ENCODE results near the gene CTPS1.

CTPS1 gene

DNA sequence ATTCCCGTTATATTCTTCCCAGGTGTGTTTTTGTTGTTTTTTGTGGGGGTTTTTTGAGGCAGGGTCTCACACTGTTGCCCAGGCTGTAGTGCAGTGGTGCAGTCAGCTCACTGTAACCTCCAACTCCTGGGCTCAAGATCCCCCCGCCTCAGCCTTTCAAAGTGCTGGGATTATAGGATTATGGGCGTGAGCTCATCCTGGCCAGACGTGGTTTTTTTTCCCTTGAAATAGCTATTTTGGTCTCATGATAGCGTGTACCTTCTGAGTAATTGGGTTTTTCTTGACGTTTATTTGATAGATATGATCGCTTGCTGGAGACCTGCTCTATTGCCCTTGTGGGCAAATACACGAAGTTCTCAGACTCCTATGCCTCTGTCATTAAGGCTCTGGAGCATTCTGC is 17.6 kb downstream of the CTPS1 start:
- Histone ChIP-seq H3K4me1 (ENCODE audit: low read length) (no peaks in the 10 kb centered on the region), H4K20me1 (ENCODE audit: insufficient read depth, low read length) (peaks cover 4% of the 10 kb centered on the region; the same call in 1 of the 2 replicates), H3K79me2 (ENCODE audit: low read length) (peaks cover 62% of the 10 kb centered on the region)

DNA sequence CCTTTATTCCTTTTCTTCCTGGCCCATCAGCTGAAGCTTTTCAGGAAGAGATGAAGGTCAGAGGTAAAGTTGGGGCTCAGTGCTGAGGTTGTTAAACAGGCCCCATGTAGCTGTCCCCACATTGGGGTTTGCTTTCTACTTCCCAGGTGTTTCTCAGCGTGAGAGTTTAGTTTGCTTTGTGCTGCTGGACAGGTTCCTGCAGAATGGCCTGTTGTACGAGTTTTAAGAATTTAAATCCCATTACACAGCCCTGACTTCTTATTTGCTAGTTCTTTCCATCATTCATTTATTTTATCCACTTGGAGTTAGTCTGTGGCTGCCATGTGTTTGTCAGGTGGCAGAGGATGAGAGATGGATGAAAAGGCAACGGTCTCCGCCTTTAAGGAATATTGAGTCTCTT is 19.2 kb downstream of the CTPS1 start:
- TF ChIP-seq EZH2phosphoT487 (IDR thresholded peaks at IDR 0.05; ENCODE audit: low read length) (no peak), EZH2 (optimal IDR thresholded peaks at IDR 0.05; ENCODE audit: low read depth, low read length) (no peak)
- TF ChIP-seq, protein P1, sequence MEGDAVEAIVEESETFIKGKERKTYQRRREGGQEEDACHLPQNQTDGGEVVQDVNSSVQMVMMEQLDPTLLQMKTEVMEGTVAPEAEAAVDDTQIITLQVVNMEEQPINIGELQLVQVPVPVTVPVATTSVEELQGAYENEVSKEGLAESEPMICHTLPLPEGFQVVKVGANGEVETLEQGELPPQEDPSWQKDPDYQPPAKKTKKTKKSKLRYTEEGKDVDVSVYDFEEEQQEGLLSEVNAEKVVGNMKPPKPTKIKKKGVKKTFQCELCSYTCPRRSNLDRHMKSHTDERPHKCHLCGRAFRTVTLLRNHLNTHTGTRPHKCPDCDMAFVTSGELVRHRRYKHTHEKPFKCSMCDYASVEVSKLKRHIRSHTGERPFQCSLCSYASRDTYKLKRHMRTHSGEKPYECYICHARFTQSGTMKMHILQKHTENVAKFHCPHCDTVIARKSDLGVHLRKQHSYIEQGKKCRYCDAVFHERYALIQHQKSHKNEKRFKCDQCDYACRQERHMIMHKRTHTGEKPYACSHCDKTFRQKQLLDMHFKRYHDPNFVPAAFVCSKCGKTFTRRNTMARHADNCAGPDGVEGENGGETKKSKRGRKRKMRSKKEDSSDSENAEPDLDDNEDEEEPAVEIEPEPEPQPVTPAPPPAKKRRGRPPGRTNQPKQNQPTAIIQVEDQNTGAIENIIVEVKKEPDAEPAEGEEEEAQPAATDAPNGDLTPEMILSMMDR (IDR thresholded peaks at IDR 0.05; ENCODE audit: low read length), result no peak
- no peak overlapping the region for H2AFZ ChIP-seq (ENCODE audit: low read length)
- H3F3A ChIP-seq (ENCODE audit: insufficient read depth, low read length), result peaks cover 7% of the 10 kb centered on the region; the same call in 1 of the 2 replicates
- no peak for DNase-seq
- H3K9me2 ChIP-seq (replicated peaks; ENCODE audit: insufficient read depth, low read length), result no peaks in the 10 kb centered on the region
- peaks cover 51% of the 10 kb centered on the region for H3K79me2 ChIP-seq (ENCODE audit: low read length)
- peaks cover 10% of the 10 kb centered on the region for H3K4me1 ChIP-seq (ENCODE audit: low read length)
- no peak overlapping the region for H3K4me2 ChIP-seq (ENCODE audit: low read depth, low read length)
- peaks cover 4% of the 10 kb centered on the region; the same call in 1 of the 2 replicates for H4K20me1 ChIP-seq (ENCODE audit: insufficient read depth, low read length)
- H3K9ac ChIP-seq (ENCODE audit: low read length), result no peak overlapping the region
- H3K27ac ChIP-seq (ENCODE audit: low read length), result no peak overlapping the region
- H3K4me3 ChIP-seq (ENCODE audit: low read length), result no peak overlapping the region
- no peaks in the 10 kb centered on the region for H3K27me3 ChIP-seq (replicated peaks; ENCODE audit: insufficient read depth, low read length)
- H3K9me3 ChIP-seq (replicated peaks; ENCODE audit: insufficient read depth, low read length), result no peaks in the 10 kb centered on the region
- H3K36me3 ChIP-seq (replicated peaks; ENCODE audit: insufficient read depth, low read length), result peaks cover 44% of the 10 kb centered on the region

More for the DNA sequence above, 17.6 kb downstream of the CTPS1 start:
- H3K27me3 ChIP-seq (replicated peaks; ENCODE audit: insufficient read depth, low read length), result no peaks in the 10 kb centered on the region
- H2AFZ ChIP-seq (ENCODE audit: low read length), result no peak overlapping the region
- DNase-seq, result no peak
- H3K27ac ChIP-seq (ENCODE audit: low read length), result no peak overlapping the region
- H3K36me3 ChIP-seq (replicated peaks; ENCODE audit: insufficient read depth, low read length), result peaks cover 42% of the 10 kb centered on the region
- H3K9ac ChIP-seq (ENCODE audit: low read length), result no peak overlapping the region
- H3K9me2 ChIP-seq (replicated peaks; ENCODE audit: insufficient read depth, low read length), result no peaks in the 10 kb centered on the region
- no peaks in the 10 kb centered on the region for H3K9me3 ChIP-seq (replicated peaks; ENCODE audit: insufficient read depth, low read length)
- no peak overlapping the region for H3K4me2 ChIP-seq (ENCODE audit: low read depth, low read length)
- H3K4me3 ChIP-seq (ENCODE audit: low read length), result no peak overlapping the region
- peaks cover 2% of the 10 kb centered on the region; the same call in 1 of the 2 replicates for H3F3A ChIP-seq (ENCODE audit: insufficient read depth, low read length)
- TF ChIP-seq EZH2 (optimal IDR thresholded peaks at IDR 0.05; ENCODE audit: low read depth, low read length), result no peak
- no peak for TF ChIP-seq EZH2phosphoT487 (IDR thresholded peaks at IDR 0.05; ENCODE audit: low read length)
- TF ChIP-seq, protein P1 (IDR thresholded peaks at IDR 0.05; ENCODE audit: low read length), result no peak

DNA sequence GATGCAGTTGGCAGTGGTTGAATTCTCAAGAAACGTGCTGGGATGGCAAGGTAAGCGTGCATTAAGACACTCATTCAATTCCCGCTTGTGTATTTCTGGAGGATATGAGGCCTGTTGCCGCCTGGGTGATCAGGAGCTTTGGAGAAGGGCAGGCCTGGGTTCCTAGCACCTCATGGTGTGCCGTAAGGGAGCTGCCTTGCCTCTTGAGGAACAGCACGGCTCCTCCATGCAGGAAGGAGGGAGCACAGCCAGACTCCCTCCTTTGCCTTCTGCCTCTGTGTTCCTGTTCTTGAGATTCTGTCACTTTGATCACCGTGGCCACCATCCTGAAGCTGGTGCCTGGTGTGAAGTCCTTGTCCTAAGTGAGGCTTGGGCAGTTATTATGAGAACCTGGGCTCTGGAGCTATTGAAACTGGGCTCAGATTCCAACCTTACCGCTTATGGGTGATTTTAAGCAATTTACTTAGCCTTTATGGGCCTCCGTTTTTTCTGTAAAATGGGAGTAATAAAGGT is 23.7 kb downstream of the CTPS1 start:
- no peaks in the 10 kb centered on the region for H3K9me2 ChIP-seq (replicated peaks; ENCODE audit: insufficient read depth, low read length)
- peaks cover 4% of the 10 kb centered on the region; the same call in 1 of the 2 replicates for H4K20me1 ChIP-seq (ENCODE audit: insufficient read depth, low read length)
- DNase-seq, result no peak
- H3K4me3 ChIP-seq (ENCODE audit: low read length), result no peak overlapping the region
- H3K9ac ChIP-seq (ENCODE audit: low read length), result no peak overlapping the region
- peaks cover 44% of the 10 kb centered on the region for H3K36me3 ChIP-seq (replicated peaks; ENCODE audit: insufficient read depth, low read length)
- H3K4me2 ChIP-seq (ENCODE audit: low read depth, low read length), result no peak overlapping the region
- TF ChIP-seq EZH2 (optimal IDR thresholded peaks at IDR 0.05; ENCODE audit: low read depth, low read length) (no peak), EZH2phosphoT487 (IDR thresholded peaks at IDR 0.05; ENCODE audit: low read length) (no peak)
- H3K4me1 ChIP-seq (ENCODE audit: low read length), result peaks cover 10% of the 10 kb centered on the region
- peaks cover 7% of the 10 kb centered on the region; the same call in 1 of the 2 replicates for H3F3A ChIP-seq (ENCODE audit: insufficient read depth, low read length)
- peaks cover 26% of the 10 kb centered on the region for H3K79me2 ChIP-seq (ENCODE audit: low read length)
- no peaks in the 10 kb centered on the region for H3K9me3 ChIP-seq (replicated peaks; ENCODE audit: insufficient read depth, low read length)
- H3K27me3 ChIP-seq (replicated peaks; ENCODE audit: insufficient read depth, low read length), result no peaks in the 10 kb centered on the region
- H2AFZ ChIP-seq (ENCODE audit: low read length), result no peak overlapping the region
- peak overlapping the region; percentile 37; the same call in 1 of the 2 replicates for H3K27ac ChIP-seq (ENCODE audit: low read length)

DNA sequence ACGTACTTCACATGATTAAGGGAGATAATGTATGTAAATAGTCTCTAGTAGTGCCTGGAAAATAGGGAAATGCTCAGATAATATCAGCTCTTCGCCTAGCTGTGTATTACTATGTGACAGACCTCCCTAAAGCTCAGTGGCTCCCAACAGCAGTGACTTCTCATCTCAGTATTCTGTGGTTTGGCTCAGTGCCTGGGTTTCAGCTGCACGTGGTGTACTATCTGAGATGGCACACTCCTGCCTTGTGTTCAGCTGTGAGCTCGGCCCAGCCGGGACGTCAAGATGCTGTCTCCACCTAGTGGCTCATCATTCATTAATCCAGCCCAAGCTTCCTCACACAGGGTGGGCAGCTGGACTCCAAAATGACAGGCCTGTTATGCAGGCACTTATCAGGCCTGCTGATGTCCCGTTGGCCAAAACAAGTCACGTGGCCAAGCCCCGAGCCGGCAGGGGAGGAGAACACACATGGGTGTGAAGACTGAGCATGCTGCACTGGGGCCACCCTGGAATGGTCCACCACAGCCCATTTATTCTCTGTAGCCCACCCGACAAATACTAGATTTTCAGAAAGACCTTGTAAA is 24.2 kb downstream of the CTPS1 start:
- H3K4me2 ChIP-seq (ENCODE audit: low read depth, low read length), result no peak overlapping the region

More for the DNA sequence above, 24.2 kb downstream of the CTPS1 start:
- Histone ChIP-seq H3K27me3 (replicated peaks; ENCODE audit: insufficient read depth, low read length) (no peaks in the 10 kb centered on the region), H3K79me2 (ENCODE audit: low read length) (peaks cover 21% of the 10 kb centered on the region), H3K9ac (ENCODE audit: low read length) (no peak overlapping the region), H4K20me1 (ENCODE audit: insufficient read depth, low read length) (peaks cover 4% of the 10 kb centered on the region; the same call in 1 of the 2 replicates), H3K9me3 (replicated peaks; ENCODE audit: insufficient read depth, low read length) (no peaks in the 10 kb centered on the region), H3K4me3 (ENCODE audit: low read length) (no peak overlapping the region), H3K9me2 (replicated peaks; ENCODE audit: insufficient read depth, low read length) (no peaks in the 10 kb centered on the region), H3F3A (ENCODE audit: insufficient read depth, low read length) (peaks cover 7% of the 10 kb centered on the region; the same call in 1 of the 2 replicates), H2AFZ (ENCODE audit: low read length) (no peak overlapping the region), H3K4me1 (ENCODE audit: low read length) (peaks cover 10% of the 10 kb centered on the region), H3K36me3 (replicated peaks; ENCODE audit: insufficient read depth, low read length) (peaks cover 44% of the 10 kb centered on the region), H3K27ac (ENCODE audit: low read length) (peak overlapping the region; percentile 37; the same call in 1 of the 2 replicates)
- TF ChIP-seq EZH2 (optimal IDR thresholded peaks at IDR 0.05; ENCODE audit: low read depth, low read length), result no peak
- TF ChIP-seq, protein P1 (IDR thresholded peaks at IDR 0.05; ENCODE audit: low read length), result peak; percentile 53
- TF ChIP-seq EZH2phosphoT487 (IDR thresholded peaks at IDR 0.05; ENCODE audit: low read length), result no peak
- peak; percentile 91 for DNase-seq

All from MM.1S (cell line).